ENCODE results near the gene HOXA11. TPM values are rescaled to one million over a fixed set of nuclear protein-coding genes. Genes with fewer than 3 reads are reported as not detected.

Gene HOXA11
- total and polyA plus RNA-seq, 5 donors from 2014 or later = not detected

GRCh38 chr7:27152816-27153442, 32.1 kb downstream of the HOXA11 start:
- no peaks in the 10 kb centered on the region for H3K36me3 ChIP-seq (ENCODE audit: control insufficient read depth, insufficient read depth, low read length)
- no peaks in the 10 kb centered on the region for H3K9me3 ChIP-seq (ENCODE audit: control insufficient read depth in 2 of 2, low read length in 2 of 2)
- H3K4me3 Mint-ChIP-seq = peak overlapping the region in 1 of 4 donors; percentile 82
- ATAC-seq (ENCODE audit: low read depth in 2 of 2) (no peak), DNase-seq (no peak)
- no peak overlapping the region for H3K4me3 ChIP-seq (ENCODE audit: low read depth, low read length)
- H3K27me3 ChIP-seq (ENCODE audit: control insufficient read depth, insufficient read depth, low read length) = peaks cover 63% of the 10 kb centered on the region
- peaks cover 98% of the 10 kb centered on the region for H3K27me3 Mint-ChIP-seq
- peaks cover 54% of the 10 kb centered on the region for H3K4me1 ChIP-seq (ENCODE audit: control insufficient read depth, insufficient read depth, low read length, poor library complexity, severe bottlenecking)
- H3K27ac ChIP-seq (ENCODE audit: insufficient read depth, low read length, poor library complexity, severe bottlenecking) = no peak overlapping the region
- H3K36me3 Mint-ChIP-seq = no peaks in the 10 kb centered on the region
- H3K4me1 Mint-ChIP-seq = peaks cover 10 to 68% (median 35%) of the 10 kb centered on the region in 4 donors
- H3K27ac Mint-ChIP-seq = no peak overlapping the region
- peaks cover 0 to 10% (median 0%) of the 10 kb centered on the region in 7 donors for H3K9me3 Mint-ChIP-seq

- no peaks in the 10 kb centered on the region for H3K36me3 Mint-ChIP-seq
- peaks cover 98% of the 10 kb centered on the region for H3K27me3 Mint-ChIP-seq
- no peak for DNase-seq
Measured at GRCh38 chr7:27151931-27152815, 32.9 kb downstream of the HOXA11 start, which contains the start of gene HOXA3. HOXA3 (minus strand) TSS chr7:27152583; CDS start chr7:27110640, 41,943 bp downstream.

GRCh38 chr7:27151341-27151930, 33.6 kb downstream of the HOXA11 start:
- Mint-ChIP-seq H3K27me3 (peaks cover 96% of the 10 kb centered on the region), H3K27ac (peak overlapping the region in 1 of 3 donors; percentile 40), H3K9me3 (peaks cover 0 to 10% (median 0%) of the 10 kb centered on the region in 7 donors), H3K4me1 (peaks cover 10 to 63% (median 29%) of the 10 kb centered on the region in 4 donors), H3K36me3 (no peaks in the 10 kb centered on the region), H3K4me3 (peak overlapping the region; percentile 46 to 96 (median 83))
- H3K27me3 ChIP-seq (ENCODE audit: control insufficient read depth, insufficient read depth, low read length) = peaks cover 61% of the 10 kb centered on the region
- H3K27ac ChIP-seq (ENCODE audit: insufficient read depth, low read length, poor library complexity, severe bottlenecking) = no peak overlapping the region
- peaks cover 52% of the 10 kb centered on the region for H3K4me1 ChIP-seq (ENCODE audit: control insufficient read depth, insufficient read depth, low read length, poor library complexity, severe bottlenecking)
- DNase-seq = peak in 1 of 3 donors; percentile 6
- no peak for ATAC-seq (ENCODE audit: low read depth in 2 of 2)
- H3K9me3 ChIP-seq (ENCODE audit: control insufficient read depth in 2 of 2, low read length in 2 of 2) = no peaks in the 10 kb centered on the region
- H3K36me3 ChIP-seq (ENCODE audit: control insufficient read depth, insufficient read depth, low read length) = no peaks in the 10 kb centered on the region
- H3K4me3 ChIP-seq (ENCODE audit: low read depth, low read length) = peak overlapping the region; percentile 13

More at GRCh38 chr7:27151931-27152815, 32.9 kb downstream of the HOXA11 start, which contains the start of gene HOXA3:
- Histone ChIP-seq H3K9me3 (ENCODE audit: control insufficient read depth in 2 of 2, low read length in 2 of 2) (no peaks in the 10 kb centered on the region), H3K4me1 (ENCODE audit: control insufficient read depth, insufficient read depth, low read length, poor library complexity, severe bottlenecking) (peaks cover 55% of the 10 kb centered on the region), H3K27ac (ENCODE audit: insufficient read depth, low read length, poor library complexity, severe bottlenecking) (no peak within 1 kb of the TSS), H3K4me3 (ENCODE audit: low read depth, low read length) (peak within 1 kb of the TSS; percentile 13), H3K27me3 (ENCODE audit: control insufficient read depth, insufficient read depth, low read length) (peaks cover 59% of the 10 kb centered on the region), H3K36me3 (ENCODE audit: control insufficient read depth, insufficient read depth, low read length) (no peaks in the 10 kb centered on the region)
- Mint-ChIP-seq H3K9me3 (peaks cover 0 to 10% (median 0%) of the 10 kb centered on the region in 7 donors), H3K4me1 (peaks cover 10 to 65% (median 29%) of the 10 kb centered on the region in 4 donors), H3K4me3 (peak within 1 kb of the TSS; percentile 81 to 96 (median 84)), H3K27ac (peak within 1 kb of the TSS in 1 of 3 donors; percentile 40)
- ATAC-seq (ENCODE audit: low read depth in 2 of 2) = no peak

GRCh38 chr7:27150568-27151340, 34.3 kb downstream of the HOXA11 start:
- Mint-ChIP-seq H3K4me3 (peak overlapping the region; percentile 46 to 96 (median 83)), H3K4me1 (peaks cover 10 to 58% (median 29%) of the 10 kb centered on the region in 4 donors), H3K9me3 (peaks cover 0 to 10% (median 0%) of the 10 kb centered on the region in 7 donors), H3K27me3 (peaks cover 95% of the 10 kb centered on the region), H3K36me3 (no peaks in the 10 kb centered on the region), H3K27ac (peak overlapping the region in 1 of 3 donors; percentile 38)
- H3K4me3 ChIP-seq (ENCODE audit: low read depth, low read length) = peak overlapping the region; percentile 64
- DNase-seq = peak; percentile 45 to 75 (median 67)
- ATAC-seq (ENCODE audit: low read depth in 2 of 2) = peak; percentile 80 to 84
- H3K27me3 ChIP-seq (ENCODE audit: control insufficient read depth, insufficient read depth, low read length) = peaks cover 61% of the 10 kb centered on the region
- no peaks in the 10 kb centered on the region for H3K9me3 ChIP-seq (ENCODE audit: control insufficient read depth in 2 of 2, low read length in 2 of 2)
- peaks cover 45% of the 10 kb centered on the region for H3K4me1 ChIP-seq (ENCODE audit: control insufficient read depth, insufficient read depth, low read length, poor library complexity, severe bottlenecking)
- H3K27ac ChIP-seq (ENCODE audit: insufficient read depth, low read length, poor library complexity, severe bottlenecking) = no peak overlapping the region
- no peaks in the 10 kb centered on the region for H3K36me3 ChIP-seq (ENCODE audit: control insufficient read depth, insufficient read depth, low read length)

GRCh38 chr7:27149842-27150567, 35.0 kb downstream of the HOXA11 start:
- Mint-ChIP-seq H3K27ac (no peak overlapping the region), H3K9me3 (peaks cover 0 to 7% (median 0%) of the 10 kb centered on the region in 7 donors), H3K36me3 (no peaks in the 10 kb centered on the region), H3K4me3 (peak overlapping the region in 3 of 4 donors; percentile 47 to 81 (median 50)), H3K4me1 (peaks cover 10 to 50% (median 23%) of the 10 kb centered on the region in 4 donors), H3K27me3 (peaks cover 88% of the 10 kb centered on the region)
- Histone ChIP-seq H3K4me1 (ENCODE audit: control insufficient read depth, insufficient read depth, low read length, poor library complexity, severe bottlenecking) (peaks cover 37% of the 10 kb centered on the region), H3K27ac (ENCODE audit: insufficient read depth, low read length, poor library complexity, severe bottlenecking) (no peak overlapping the region), H3K36me3 (ENCODE audit: control insufficient read depth, insufficient read depth, low read length) (no peaks in the 10 kb centered on the region), H3K9me3 (ENCODE audit: control insufficient read depth in 2 of 2, low read length in 2 of 2) (no peaks in the 10 kb centered on the region), H3K27me3 (ENCODE audit: control insufficient read depth, insufficient read depth, low read length) (peaks cover 56% of the 10 kb centered on the region), H3K4me3 (ENCODE audit: low read depth, low read length) (no peak overlapping the region)
- ATAC-seq (ENCODE audit: low read depth in 2 of 2) = no peak
- no peak for DNase-seq

GRCh38 chr7:27148756-27149641, 36.0 kb downstream of the HOXA11 start:
- DNase-seq (no peak), ATAC-seq (ENCODE audit: low read depth in 2 of 2) (no peak)
- H3K27me3 Mint-ChIP-seq = peaks cover 83% of the 10 kb centered on the region
- peaks cover 0 to 7% (median 0%) of the 10 kb centered on the region in 7 donors for H3K9me3 Mint-ChIP-seq
- no peak overlapping the region for H3K4me3 Mint-ChIP-seq
- Histone ChIP-seq H3K9me3 (ENCODE audit: control insufficient read depth in 2 of 2, low read length in 2 of 2) (no peaks in the 10 kb centered on the region), H3K4me1 (ENCODE audit: control insufficient read depth, insufficient read depth, low read length, poor library complexity, severe bottlenecking) (peaks cover 29% of the 10 kb centered on the region), H3K27me3 (ENCODE audit: control insufficient read depth, insufficient read depth, low read length) (peaks cover 52% of the 10 kb centered on the region), H3K36me3 (ENCODE audit: control insufficient read depth, insufficient read depth, low read length) (no peaks in the 10 kb centered on the region), H3K27ac (ENCODE audit: insufficient read depth, low read length, poor library complexity, severe bottlenecking) (no peak overlapping the region), H3K4me3 (ENCODE audit: low read depth, low read length) (no peak overlapping the region)
- no peak overlapping the region for H3K27ac Mint-ChIP-seq
- H3K4me1 Mint-ChIP-seq = peaks cover 4 to 41% (median 17%) of the 10 kb centered on the region in 4 donors
- H3K36me3 Mint-ChIP-seq = no peaks in the 10 kb centered on the region
